ENCODE measurements around the gene B4GALNT1. TPM values are rescaled to one million over a fixed set of nuclear protein-coding genes. Genes with fewer than 3 reads are reported as not detected.
A peak's percentile ranks its signal among the peaks of the same experiment; 100 is the strongest.

Gene B4GALNT1
- total RNA-seq, 1 experiment from 2014 or later = 4.2 TPM

GRCh38 chr12:57605811-57606311 is 27.1 kb downstream of the B4GALNT1 start:
- no peak for DNase-seq
- peaks cover 1% of the 10 kb centered on the region; the same call in 1 of the 2 replicates for H3K36me3 ChIP-seq (ENCODE audit: control insufficient read depth, insufficient read depth, low read length)
- CTCF ChIA-PET = no interaction called here
- no peak for TF ChIP-seq CTCF (IDR thresholded peaks at IDR 0.05; ENCODE audit: insufficient read depth in 1 of 2, low read depth in 1 of 2, low read length in 1 of 2, severe bottlenecking in 1 of 2, unreplicated experiment in 1 of 2)
- H3K27me3 ChIP-seq (replicated peaks; ENCODE audit: control insufficient read depth, insufficient read depth, low read length) = no peaks in the 10 kb centered on the region
- Mint-ChIP-seq H3K4me3 (ENCODE audit: unreplicated experiment) (peak overlapping the region; percentile 74), H3K27me3 (ENCODE audit: insufficient read depth, unreplicated experiment) (no peaks in the 10 kb centered on the region), H3K4me1 (ENCODE audit: low read depth, unreplicated experiment) (peaks cover 7% of the 10 kb centered on the region), H3K9me3 (ENCODE audit: unreplicated experiment) (no peaks in the 10 kb centered on the region), H3K27ac (ENCODE audit: unreplicated experiment) (no peak overlapping the region), H3K36me3 (ENCODE audit: insufficient read depth, unreplicated experiment) (peaks cover 2% of the 10 kb centered on the region)
- H3K9me3 ChIP-seq = no peaks in the 10 kb centered on the region
- intact Hi-C loops (cut with micrococcal nuclease; ENCODE audit: unreplicated experiment) = no loop called here
- BruUV-seq (replicated peaks) = no TSS peak
- POLR2A ChIA-PET = interaction anchor here (0.6 kb wide), 1 partner anchor 17 kb away, joined by 3 read pairs; no protein-coding TSS in a partner anchor
- H3K4me1 ChIP-seq = peaks cover 6% of the 10 kb centered on the region; the same call in 1 of the 2 replicates
- H3K4me3 ChIP-seq (ENCODE audit: low read depth, low read length) = no peak overlapping the region

- Mint-ChIP-seq H3K4me1 (ENCODE audit: low read depth, unreplicated experiment) (peaks cover 7% of the 10 kb centered on the region), H3K27ac (ENCODE audit: unreplicated experiment) (peak overlapping the region; percentile 77), H3K9me3 (ENCODE audit: unreplicated experiment) (no peaks in the 10 kb centered on the region), H3K4me3 (ENCODE audit: unreplicated experiment) (peak overlapping the region; percentile 74), H3K27me3 (ENCODE audit: insufficient read depth, unreplicated experiment) (no peaks in the 10 kb centered on the region), H3K36me3 (ENCODE audit: insufficient read depth, unreplicated experiment) (peaks cover 8% of the 10 kb centered on the region)
- TSS peak; percentile 34 for BruUV-seq (replicated peaks)
- Histone ChIP-seq H3K4me3 (ENCODE audit: low read depth, low read length) (peak overlapping the region; percentile 62), H3K4me1 (peaks cover 6% of the 10 kb centered on the region; the same call in 1 of the 2 replicates), H3K9me3 (no peaks in the 10 kb centered on the region), H3K27me3 (replicated peaks; ENCODE audit: control insufficient read depth, insufficient read depth, low read length) (no peaks in the 10 kb centered on the region), H3K36me3 (ENCODE audit: control insufficient read depth, insufficient read depth, low read length) (peaks cover 1% of the 10 kb centered on the region; the same call in 1 of the 2 replicates)
- intact Hi-C loops (cut with micrococcal nuclease; ENCODE audit: unreplicated experiment) = no loop called here
- ChIA-PET CTCF (no interaction called here), POLR2A (no interaction called here)
- no peak for DNase-seq
- TF ChIP-seq CTCF (IDR thresholded peaks at IDR 0.05; ENCODE audit: insufficient read depth in 1 of 2, low read depth in 1 of 2, low read length in 1 of 2, severe bottlenecking in 1 of 2, unreplicated experiment in 1 of 2) = no peak
Measured at GRCh38 chr12:57604992-57605810, 27.8 kb downstream of the B4GALNT1 start.

GRCh38 chr12:57604454-57604991 is 28.5 kb downstream of the B4GALNT1 start, which contains the start of gene DTX3:
DTX3 (plus strand) TSS chr12:57604824; CDS start chr12:57606518, 1,694 bp downstream.
- no peaks in the 10 kb centered on the region for H3K9me3 Mint-ChIP-seq (ENCODE audit: unreplicated experiment)
- H3K27me3 ChIP-seq (replicated peaks; ENCODE audit: control insufficient read depth, insufficient read depth, low read length) = no peaks in the 10 kb centered on the region
- intact Hi-C loops (cut with micrococcal nuclease; ENCODE audit: unreplicated experiment) = no loop called here
- H3K27ac Mint-ChIP-seq (ENCODE audit: unreplicated experiment) = peak within 1 kb of the TSS; percentile 77
- H3K4me3 Mint-ChIP-seq (ENCODE audit: unreplicated experiment) = peak within 1 kb of the TSS; percentile 74
- ChIA-PET CTCF (interaction anchor here (0.9 to 1.4 kb wide), 2 partner anchors 21 to 57 kb away, joined by 3 to 4 read pairs; no protein-coding TSS in a partner anchor), POLR2A (interaction anchor here (0.7 kb wide), 1 partner anchor 81 kb away, joined by 3 read pairs; no protein-coding TSS in a partner anchor)
- peak in 1 of 2 experiments; percentile 33 for DNase-seq
- H3K4me3 ChIP-seq (ENCODE audit: low read depth, low read length) = peak within 1 kb of the TSS; percentile 62
- peaks cover 6% of the 10 kb centered on the region; the same call in 1 of the 2 replicates for H3K4me1 ChIP-seq
- peaks cover 7% of the 10 kb centered on the region for H3K4me1 Mint-ChIP-seq (ENCODE audit: low read depth, unreplicated experiment)
- no TSS peak for BruUV-seq (replicated peaks)
- no peak for TF ChIP-seq CTCF (IDR thresholded peaks at IDR 0.05; ENCODE audit: insufficient read depth in 1 of 2, low read depth in 1 of 2, low read length in 1 of 2, severe bottlenecking in 1 of 2, unreplicated experiment in 1 of 2)
- peaks cover 12% of the 10 kb centered on the region for H3K36me3 Mint-ChIP-seq (ENCODE audit: insufficient read depth, unreplicated experiment)
- H3K9me3 ChIP-seq = no peaks in the 10 kb centered on the region
- H3K27me3 Mint-ChIP-seq (ENCODE audit: insufficient read depth, unreplicated experiment) = no peaks in the 10 kb centered on the region
- peaks cover 1% of the 10 kb centered on the region; the same call in 1 of the 2 replicates for H3K36me3 ChIP-seq (ENCODE audit: control insufficient read depth, insufficient read depth, low read length)
